ENCODE measurements around the gene F7.

Gene F7

GRCh38 chr13:113086991-113087922 is 18.3 kb upstream of the F7 start:
- no peak for DNase-seq (ENCODE audit: low read depth)

- no peak for DNase-seq (ENCODE audit: low read depth)
These were observed 17.5 kb upstream of the F7 start for GRCh38 chr13:113087923-113088690.

- no peak for DNase-seq (ENCODE audit: low read depth)
These were observed 16.9 kb upstream of the F7 start for GRCh38 chr13:113088691-113089020.

GRCh38 chr13:113089693-113090414 is 15.7 kb upstream of the F7 start:
- DNase-seq (ENCODE audit: low read depth), result no peak

- no peak for DNase-seq (ENCODE audit: low read depth)
These were observed 15.2 kb upstream of the F7 start for GRCh38 chr13:113090415-113090770.

- DNase-seq (ENCODE audit: low read depth), result no peak
These were observed 14.8 kb upstream of the F7 start for GRCh38 chr13:113090806-113091205.

- DNase-seq (ENCODE audit: low read depth), result no peak
These were observed 14.3 kb upstream of the F7 start for GRCh38 chr13:113091211-113091771.

GRCh38 chr13:113091891-113092775 is 13.5 kb upstream of the F7 start:
- DNase-seq (ENCODE audit: low read depth), result no peak

GRCh38 chr13:113092776-113093579 is 12.6 kb upstream of the F7 start:
- DNase-seq (ENCODE audit: low read depth), result no peak

GRCh38 chr13:113093580-113094409 is 11.8 kb upstream of the F7 start:
- no peak for DNase-seq (ENCODE audit: low read depth)

- no peak for DNase-seq (ENCODE audit: low read depth)
These were observed 11.2 kb upstream of the F7 start for GRCh38 chr13:113094410-113094800.

- no peak for DNase-seq (ENCODE audit: low read depth)
These were observed 10.2 kb upstream of the F7 start for GRCh38 chr13:113095146-113096051.

- no peak for DNase-seq (ENCODE audit: low read depth)
These were observed 9.4 kb upstream of the F7 start for GRCh38 chr13:113096052-113096744.

GRCh38 chr13:113096745-113097305 is 8.8 kb upstream of the F7 start:
- DNase-seq (ENCODE audit: low read depth), result no peak

- no peak for DNase-seq (ENCODE audit: low read depth)
These were observed 7.9 kb upstream of the F7 start for GRCh38 chr13:113097651-113098050.

- no peak for DNase-seq (ENCODE audit: low read depth)
These were observed 7.3 kb upstream of the F7 start for GRCh38 chr13:113098162-113098732.

GRCh38 chr13:113099142-113099541 is 6.4 kb upstream of the F7 start:
- DNase-seq (ENCODE audit: low read depth), result no peak

Data from non-pigmented ciliary epithelial cell (primary cell).